Activated CD4-positive, alpha-beta T cell treated with anti-CD3 and anti-CD28 coated beads, Interleukin-2, amount 50 U/mL, for 4 hours (primary cell): Measurements from ENCODE around the gene ZNF492.
"Not testable (repeated sequence)": the region's sequence is repeated elsewhere in the genome, so short reads cannot be mapped to it uniquely, and the experiment has no call there.

Source experiments
- DNase-seq, 2 experiments: peaks; one replicate each; pipeline ENCODE4 v3.0.0-alpha.2; 2020

ZNF492 gene

GRCh38 chr19:22617614-22618320, 16.4 kb upstream of the ZNF492 start:
- DNase-seq, result no peak

GRCh38 chr19:22619371-22619770, 14.8 kb upstream of the ZNF492 start:
- no peak for DNase-seq

- no peak for DNase-seq
These were observed 14.2 kb upstream of the ZNF492 start for GRCh38 chr19:22619932-22620331.

- no peak for DNase-seq
These were observed 13.7 kb upstream of the ZNF492 start for GRCh38 chr19:22620401-22620800.

- no peak for DNase-seq
These were observed 13.2 kb upstream of the ZNF492 start for GRCh38 chr19:22620912-22621311.

GRCh38 chr19:22622020-22622419, 12.1 kb upstream of the ZNF492 start:
- no peak for DNase-seq

- no peak for DNase-seq
These were observed 11.0 kb upstream of the ZNF492 start for GRCh38 chr19:22622901-22623840.

DNA sequence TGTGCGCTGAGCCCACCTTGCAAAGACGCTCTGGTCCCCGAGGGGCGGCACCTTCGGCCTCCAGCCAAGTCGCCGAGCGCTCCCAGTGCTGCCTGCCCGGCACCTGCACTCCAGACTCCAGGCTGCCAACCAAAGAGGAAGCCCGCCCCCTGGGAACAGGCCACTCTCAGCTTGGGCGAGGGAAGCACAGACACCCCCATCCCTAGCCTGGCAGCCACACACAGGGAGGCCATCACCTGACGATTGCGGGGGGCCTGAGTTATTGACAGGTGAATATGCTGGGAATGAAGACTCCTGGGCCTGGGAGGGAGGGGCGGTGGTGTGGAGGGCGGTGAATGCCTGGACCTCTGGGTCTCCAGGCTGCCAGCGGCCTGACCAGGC, 10.3 kb upstream of the ZNF492 start:
- DNase-seq, result no peak

DNA sequence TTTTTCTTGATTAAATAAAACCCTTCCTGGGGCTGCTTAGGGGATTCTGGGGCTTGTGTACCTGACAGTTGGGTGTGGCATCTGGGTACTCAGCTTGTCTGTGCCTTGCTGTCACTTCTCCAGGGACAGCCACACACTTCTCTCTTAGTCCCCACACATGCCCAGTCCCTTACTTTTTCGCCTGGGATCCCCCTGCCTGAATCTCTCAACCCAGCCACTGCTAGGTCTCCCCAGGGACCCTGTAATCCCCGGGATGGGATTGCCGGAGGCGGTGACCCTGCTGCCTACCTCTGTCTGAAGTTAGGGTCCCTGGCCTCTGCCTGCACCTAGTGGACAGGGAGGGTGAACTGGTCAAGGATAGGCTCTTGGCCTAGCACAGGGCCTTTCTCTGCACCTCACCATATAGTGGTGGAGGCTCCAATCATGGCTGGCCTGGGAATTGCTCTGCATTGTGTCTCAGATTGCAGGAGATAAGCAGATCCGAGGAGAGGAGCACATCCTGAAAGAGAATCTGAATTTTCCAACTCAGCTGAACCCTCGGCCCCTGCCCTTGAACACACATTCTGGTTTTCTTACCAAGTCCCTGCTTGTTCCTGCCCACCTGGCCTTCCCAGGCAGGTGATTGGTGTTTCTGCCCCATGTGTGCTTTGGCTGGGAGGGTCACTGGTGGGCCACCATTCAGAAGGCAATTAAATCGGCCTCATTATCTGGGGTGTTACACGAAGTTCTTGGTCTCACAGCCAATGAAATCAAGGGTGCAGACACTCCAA, 8.7 kb upstream of the ZNF492 start:
- DNase-seq, result no peak

DNA sequence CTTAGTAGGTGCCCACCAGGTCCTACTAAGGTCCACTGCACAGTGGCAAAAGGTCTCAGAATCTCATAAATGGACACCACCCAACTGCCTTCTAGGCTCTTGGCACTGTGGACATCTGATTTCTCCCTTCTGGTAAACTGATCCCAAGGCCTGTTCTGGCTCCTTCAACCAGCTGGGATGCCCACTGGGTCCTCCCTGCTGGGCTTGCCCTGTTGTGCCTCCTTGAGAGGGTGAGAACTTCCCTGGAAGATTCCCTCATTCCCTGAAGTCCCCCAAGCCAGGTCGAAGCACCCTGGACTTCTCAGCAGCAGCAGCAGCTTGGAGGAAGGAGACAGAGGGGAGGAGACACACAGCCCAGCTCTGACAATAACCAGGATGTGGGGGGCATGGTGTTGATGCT, 6.6 kb upstream of the ZNF492 start:
- DNase-seq, result no peak

GRCh38 chr19:22628401-22628800, 5.7 kb upstream of the ZNF492 start:
- DNase-seq, result no peak

DNA sequence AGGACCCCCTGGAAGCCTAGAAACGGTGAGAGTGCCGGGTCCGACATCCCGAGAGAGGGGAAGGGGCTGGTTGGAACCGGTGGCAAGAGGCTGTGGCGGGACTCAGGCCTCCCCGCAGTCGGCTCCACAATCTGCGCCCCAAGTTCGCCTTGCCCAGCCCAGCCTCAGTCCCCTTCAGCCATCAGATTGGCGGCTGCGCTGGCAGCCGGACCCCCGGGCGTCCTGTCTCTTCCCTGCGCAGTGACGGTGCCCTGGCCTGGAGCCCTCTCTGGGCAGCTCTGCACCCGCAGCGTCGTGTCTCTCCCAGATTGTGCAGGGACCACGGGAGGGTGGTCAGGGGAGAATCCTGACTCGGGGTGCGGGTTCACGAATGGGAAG, 315 bp downstream of the ZNF492 start:
- DNase-seq, result no peak

DNA sequence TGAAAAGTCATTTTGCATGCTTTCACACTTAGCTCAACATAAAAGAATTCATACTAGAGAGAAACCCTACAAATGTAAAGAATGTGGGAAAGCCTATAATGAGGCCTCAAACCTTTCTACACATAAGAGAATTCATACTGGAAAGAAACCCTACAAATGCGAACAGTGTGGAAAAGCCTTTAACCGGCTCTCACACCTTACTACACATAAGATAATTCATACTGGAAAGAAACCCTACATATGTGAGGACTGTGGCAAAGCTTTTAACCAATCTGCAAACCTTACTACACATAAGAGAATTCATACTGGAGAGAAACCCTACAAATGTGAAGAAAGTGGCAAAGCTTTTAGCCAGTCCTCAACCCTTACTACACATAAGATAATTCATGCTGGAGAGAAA, 51.4 kb downstream of the ZNF492 start:
- DNase-seq, result not testable (repeated sequence)

- DNase-seq, result not testable (repeated sequence)
These were observed 68.5 kb downstream of the ZNF492 start for GRCh38 chr19:22702661-22703060.

GRCh38 chr19:22703096-22703495, 69.0 kb downstream of the ZNF492 start:
- not testable (repeated sequence) for DNase-seq

GRCh38 chr19:22708983-22709382, 74.9 kb downstream of the ZNF492 start:
- DNase-seq, result no peak
